A549 (cell line): ENCODE measurements around the gene INPPL1.

ENCODE experiments used
- POLR2A ChIP-seq: IDR thresholded peaks from 2 replicates; pipeline ENCODE4 v1.6.1; 2012; ENCODE audit warnings: mild to moderate bottlenecking, low read length
- RAD21 ChIP-seq, 2 experiments: fragments of >200 bp in 1 of 2; sonication (Bioruptor Twin) in 1 of 2; formaldehyde crosslinking in 1 of 2; IDR thresholded peaks in 1 of 2; conservative IDR thresholded peaks in 1 of 2; 2 replicates in 1 of 2; 3 replicates in 1 of 2; pipeline ENCODE4 v1.6.1; 2012 to 2018; ENCODE audit warnings: inconsistent platforms in 1 of 2
- TF ChIP-seq, protein P1 (sequence below): fragments of >200 bp; sonication (Bioruptor Twin); formaldehyde crosslinking; IDR thresholded peaks from 3 replicates; pipeline ENCODE4 v1.5.1; 2016

DNA sequence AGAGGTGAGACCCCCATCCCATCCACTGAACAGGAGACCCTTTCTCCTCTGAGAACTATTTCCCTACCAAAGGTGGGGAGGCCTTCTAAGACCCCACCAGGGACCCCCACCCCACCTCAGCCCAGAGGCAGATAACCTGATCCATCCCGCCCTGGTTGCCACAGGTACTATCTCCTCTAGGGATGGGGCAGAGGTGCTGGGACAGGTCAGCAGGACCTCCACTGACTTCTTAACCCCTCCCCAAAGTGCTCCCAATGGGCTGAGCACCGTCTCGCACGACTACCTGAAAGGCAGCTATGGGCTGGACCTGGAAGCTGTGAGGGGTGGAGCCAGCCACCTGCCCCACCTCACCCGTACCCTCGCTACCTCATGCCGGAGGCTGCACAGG, 4.3 kb downstream of the INPPL1 start:
- TF ChIP-seq POLR2A (no peak), RAD21 (conservative IDR thresholded peaks at IDR 0.05 in 1 of 2, IDR thresholded peaks at IDR 0.05 in 1 of 2) (no peak)
- TF ChIP-seq, protein P1, sequence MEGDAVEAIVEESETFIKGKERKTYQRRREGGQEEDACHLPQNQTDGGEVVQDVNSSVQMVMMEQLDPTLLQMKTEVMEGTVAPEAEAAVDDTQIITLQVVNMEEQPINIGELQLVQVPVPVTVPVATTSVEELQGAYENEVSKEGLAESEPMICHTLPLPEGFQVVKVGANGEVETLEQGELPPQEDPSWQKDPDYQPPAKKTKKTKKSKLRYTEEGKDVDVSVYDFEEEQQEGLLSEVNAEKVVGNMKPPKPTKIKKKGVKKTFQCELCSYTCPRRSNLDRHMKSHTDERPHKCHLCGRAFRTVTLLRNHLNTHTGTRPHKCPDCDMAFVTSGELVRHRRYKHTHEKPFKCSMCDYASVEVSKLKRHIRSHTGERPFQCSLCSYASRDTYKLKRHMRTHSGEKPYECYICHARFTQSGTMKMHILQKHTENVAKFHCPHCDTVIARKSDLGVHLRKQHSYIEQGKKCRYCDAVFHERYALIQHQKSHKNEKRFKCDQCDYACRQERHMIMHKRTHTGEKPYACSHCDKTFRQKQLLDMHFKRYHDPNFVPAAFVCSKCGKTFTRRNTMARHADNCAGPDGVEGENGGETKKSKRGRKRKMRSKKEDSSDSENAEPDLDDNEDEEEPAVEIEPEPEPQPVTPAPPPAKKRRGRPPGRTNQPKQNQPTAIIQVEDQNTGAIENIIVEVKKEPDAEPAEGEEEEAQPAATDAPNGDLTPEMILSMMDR, result no peak
